NOMO-1 treated with dmso at 0.1 percent for 144 hours (cell line): ENCODE data around the gene TIMM21.

Source experiments
- DNase-seq: peaks from one replicate; lab custom pipeline; 2025; ENCODE audit not compliant: unreplicated experiment; lab: John Stamatoyannopoulos, UW

The TIMM21 gene

DNA sequence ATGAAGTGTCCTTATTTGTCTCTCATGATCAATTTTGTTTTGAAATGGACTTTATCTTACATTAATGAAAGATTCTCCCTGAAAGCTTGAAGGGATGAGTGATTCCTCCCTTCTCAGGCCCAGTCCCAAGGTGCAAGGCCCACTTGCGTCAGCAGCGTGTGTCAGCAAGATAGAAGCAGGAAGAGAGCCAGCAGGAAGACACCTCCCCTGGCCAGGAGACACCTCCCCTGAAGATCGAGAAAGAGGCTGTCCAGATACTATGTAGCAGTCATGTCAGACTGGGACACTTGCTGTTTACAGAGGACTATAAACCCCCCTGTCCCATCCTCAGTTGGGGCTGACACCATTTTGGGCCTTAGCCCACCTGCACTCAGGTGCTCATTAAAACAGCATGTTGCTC, 38.3 kb downstream of the TIMM21 start:
- DNase-seq = no peak

DNA sequence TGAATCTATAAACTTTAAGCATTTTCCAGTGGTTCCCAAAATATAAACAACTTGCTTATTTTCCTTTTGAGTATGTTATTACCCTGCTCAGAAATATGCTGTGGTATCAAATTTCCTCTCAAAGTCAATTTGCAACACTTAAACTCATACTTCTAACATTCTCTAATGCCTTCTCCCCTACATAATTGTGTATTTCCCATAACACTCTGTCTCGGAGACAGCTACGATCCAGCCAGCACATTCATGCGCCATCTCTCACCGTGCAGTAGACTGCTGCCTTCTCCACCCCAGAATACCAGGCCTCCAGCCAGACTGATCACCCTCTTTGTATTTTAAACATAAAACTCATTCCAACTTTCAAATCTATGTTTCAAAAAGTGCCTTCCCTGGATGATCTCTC, 41.8 kb downstream of the TIMM21 start:
- DNase-seq = no peak

DNA sequence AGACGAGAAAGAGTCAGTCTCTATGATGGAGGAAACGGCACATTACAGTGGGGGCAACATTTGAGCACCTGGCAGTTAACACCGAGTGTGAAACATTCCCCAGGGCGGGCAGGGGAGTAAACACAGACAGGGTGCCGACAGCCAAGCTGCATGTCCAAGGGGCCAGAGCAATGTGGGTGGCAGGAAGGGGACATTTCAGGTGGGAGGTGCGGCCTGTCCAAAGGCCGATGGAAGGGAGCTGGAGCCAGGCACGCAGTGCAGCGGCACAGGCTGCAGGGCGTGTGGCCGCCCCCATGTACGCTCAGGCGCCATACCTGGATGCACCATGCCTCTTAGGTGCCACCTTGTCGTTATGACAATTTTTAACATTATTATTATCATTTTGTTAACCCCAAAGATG, 43.3 kb downstream of the TIMM21 start:
- DNase-seq = no peak

DNA sequence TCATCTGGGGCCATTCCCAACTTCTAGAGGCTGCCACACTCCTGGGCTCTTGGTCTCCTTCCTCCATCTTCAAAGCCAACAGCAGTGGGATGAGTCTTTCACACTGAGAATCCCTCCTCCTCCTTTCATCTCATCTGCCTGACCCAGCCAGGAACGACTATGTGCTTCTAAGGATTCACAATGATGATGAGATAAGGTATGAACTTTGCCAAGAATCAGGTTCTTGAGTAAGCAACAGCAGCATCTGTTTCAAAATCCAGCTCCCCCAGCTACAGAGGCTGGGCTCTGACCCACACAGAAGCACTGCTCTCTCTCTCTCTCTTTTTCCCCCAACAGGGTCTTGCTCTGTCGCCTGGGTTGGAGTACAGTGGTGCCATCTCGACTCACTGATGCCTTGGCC, 46.4 kb downstream of the TIMM21 start:
- no peak for DNase-seq

DNA sequence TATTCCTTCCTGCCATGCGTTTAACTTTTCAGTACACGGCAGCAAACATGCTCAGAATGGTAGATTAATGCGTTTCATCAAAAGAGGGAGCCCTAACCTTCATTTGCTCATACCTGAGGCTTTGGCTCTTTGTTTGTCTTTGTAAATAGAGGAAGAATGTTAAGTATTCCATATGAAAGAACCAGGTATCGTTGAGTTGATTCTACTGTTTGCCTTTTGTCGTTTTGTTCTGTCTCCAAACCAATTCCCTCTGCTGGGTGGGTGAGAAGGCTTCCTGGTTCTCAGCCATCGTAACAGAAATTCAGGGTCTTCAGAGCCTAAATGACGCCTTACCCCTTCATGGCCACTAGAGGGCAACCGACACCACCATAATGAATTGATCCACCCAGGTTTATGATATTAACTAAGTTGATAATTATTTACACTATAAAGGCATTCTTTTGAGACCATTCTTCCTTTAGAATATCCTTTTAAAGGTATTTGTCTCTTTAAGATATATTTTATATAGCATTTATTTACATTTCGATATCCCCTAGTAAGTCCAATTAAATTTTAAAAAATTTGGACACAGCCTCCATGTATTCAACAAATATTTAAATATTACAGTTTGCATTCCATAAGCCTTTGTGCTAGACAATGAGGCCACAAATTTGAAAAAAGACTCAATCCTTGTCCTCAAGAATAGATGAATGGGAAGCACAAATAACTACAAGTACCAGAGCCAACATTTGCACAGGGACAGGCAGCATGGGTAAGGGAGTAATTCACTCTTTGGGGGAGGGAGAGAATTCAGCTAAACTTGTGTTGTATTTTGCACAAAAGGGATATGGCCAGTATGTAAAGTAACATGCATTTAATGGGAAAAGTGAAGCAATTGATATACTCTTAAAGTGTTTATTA, 48.1 kb downstream of the TIMM21 start:
- DNase-seq = peak; percentile 43

DNA sequence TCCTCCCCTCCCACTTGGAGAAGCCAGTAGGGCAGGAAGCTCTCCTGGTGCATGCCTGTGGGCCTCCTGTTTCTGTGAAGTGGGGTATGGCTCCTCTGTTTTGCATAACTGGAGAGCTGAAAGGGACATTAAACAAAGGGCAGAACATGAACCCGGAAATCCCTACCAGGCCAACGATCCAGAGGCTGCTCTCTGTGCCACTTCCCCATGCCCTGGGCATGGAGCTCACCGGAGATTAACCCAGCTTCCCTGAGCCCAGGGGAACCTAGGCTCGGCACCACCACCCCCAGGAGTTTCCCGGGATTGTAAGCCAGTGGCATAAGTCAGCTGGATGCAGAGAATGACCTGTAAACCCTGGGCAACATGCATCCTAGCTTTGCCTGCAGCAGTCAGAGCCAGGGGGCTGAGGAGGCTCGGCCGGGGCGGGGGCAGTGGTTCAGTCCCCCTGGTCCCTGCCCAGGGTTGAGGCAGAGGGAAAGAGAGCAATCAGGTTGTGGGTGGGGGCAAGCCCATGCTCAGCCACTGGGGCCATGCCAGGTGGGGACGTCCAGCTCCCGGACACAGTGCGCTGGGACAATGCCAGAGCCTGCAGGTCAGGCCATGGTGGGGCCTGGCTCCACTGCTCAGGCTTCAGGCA, 49.5 kb downstream of the TIMM21 start:
- DNase-seq = no peak

DNA sequence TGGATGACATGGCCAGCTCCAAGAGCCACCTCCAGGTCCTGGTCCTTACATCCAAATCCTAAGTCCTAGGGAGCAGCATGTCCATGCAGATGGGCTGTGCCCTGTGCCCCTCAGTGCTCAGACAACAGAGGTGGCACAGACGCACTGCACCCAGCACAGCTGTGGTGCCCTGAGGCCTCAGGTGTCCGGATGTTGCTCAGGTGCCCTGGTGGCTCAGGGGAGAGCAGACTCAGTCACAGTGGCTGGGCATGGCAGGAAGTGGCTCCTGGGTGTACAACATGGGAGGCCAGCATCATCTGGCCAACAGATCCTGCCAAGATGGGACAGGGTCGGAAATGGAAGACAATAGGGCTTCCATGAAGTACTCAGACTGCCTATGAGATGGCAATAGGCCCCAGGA, 50.1 kb downstream of the TIMM21 start:
- no peak for DNase-seq

DNA sequence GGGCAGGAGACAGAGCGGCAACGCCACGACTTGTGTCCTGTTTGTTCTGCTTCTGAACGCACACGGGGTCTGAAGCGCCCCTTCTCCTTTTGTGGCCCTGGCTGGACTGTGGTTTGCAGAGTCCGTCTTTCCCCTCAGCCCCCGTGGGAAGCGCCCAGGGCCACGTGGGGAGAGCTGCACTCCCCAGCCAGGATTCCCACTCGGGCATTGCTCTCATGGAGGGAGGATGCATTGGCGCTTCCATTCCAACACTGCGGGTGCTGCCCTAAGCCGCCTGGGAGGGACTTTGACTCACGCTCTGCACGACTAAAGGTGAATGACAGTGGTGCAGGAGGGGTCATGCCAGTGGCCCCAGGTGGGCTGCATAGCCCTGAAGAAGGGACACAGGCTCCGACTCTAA, 52.5 kb downstream of the TIMM21 start:
- no peak for DNase-seq

DNA sequence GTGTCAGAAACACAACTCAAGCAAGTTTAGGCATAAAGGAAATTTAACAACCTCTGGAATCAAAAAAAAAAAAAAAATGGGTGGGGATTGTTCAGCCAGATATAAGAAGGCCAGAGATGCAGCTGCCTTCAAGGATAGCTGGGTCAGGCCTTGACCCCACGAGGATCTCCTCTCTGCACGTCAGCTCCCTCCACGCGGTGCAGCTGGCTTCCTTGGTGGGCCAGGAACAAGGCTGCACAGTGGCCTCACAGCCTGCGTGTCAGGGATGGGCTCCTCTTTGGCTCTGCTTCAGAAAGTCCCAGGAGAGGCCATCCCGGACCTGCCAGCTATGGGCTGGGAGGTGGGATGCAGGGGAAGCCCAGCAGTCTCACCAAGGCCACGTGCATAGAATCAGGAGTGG, 55.5 kb downstream of the TIMM21 start:
- DNase-seq = no peak

DNA sequence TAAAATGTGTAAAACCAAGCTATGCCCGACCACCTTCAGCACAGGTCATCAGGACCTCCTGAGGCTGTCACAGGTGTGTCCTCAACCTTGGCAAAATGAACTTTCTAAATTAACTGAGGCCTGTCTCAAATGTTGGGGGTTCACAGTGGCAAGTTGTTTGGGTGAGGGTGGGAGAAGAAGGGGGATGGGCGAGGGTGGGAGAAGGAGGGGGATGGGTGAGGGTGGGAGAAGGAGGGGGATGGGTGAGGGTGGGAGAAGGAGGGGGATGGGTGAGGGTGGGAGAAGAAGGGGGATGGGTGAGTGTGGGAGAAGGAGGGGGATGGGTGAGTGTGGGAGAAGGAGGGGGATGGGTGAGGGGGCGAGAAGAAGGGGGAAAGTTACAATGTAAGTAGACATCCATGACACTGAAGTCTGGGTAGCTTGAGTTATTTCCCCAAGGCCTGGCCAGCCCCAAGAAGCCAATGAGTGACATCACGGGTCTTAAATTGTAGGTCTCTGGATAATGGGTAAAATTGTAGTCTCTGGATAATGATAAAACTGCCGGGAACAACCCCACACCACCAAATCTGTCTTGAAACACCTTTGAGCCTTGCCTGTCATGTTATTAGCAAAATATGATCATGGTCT, 56.3 kb downstream of the TIMM21 start:
- no peak for DNase-seq
